DMS53 treated with DMSO at 0.1 percent for 48 hours (cell line): ENCODE measurements around the gene PCDHB16.
"Not testable (repeated sequence)": the region's sequence is repeated elsewhere in the genome, so short reads cannot be mapped to it uniquely, and the experiment has no call there.

ENCODE experiments used
- DNase-seq: peaks from one replicate; lab custom pipeline; 2025; ENCODE audit not compliant: unreplicated experiment; lab: John Stamatoyannopoulos, UW

PCDHB16 gene

DNA sequence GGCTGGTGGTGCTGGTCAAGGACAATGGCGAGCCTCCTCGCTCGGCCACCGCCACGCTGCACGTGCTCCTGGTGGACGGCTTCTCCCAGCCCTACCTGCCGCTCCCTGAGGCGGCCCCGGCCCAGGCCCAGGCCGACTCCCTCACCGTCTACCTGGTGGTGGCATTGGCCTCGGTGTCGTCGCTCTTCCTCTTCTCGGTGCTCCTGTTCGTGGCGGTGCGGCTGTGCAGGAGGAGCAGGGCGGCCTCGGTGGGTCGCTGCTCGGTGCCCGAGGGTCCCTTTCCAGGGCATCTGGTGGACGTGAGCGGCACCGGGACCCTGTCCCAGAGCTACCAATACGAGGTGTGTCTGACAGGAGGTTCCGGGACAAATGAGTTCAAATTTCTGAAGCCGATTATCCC lies 43.2 kb downstream of the PCDHB16 start:
- DNase-seq: not testable (repeated sequence)

GRCh38 chr5:141234109-141234667 lies 52.0 kb downstream of the PCDHB16 start:
- DNase-seq: no peak
